ENCODE data around the gene FLCN. TPM values are rescaled to one million over a fixed set of nuclear protein-coding genes. Genes with fewer than 3 reads are reported as not detected.
"Not testable (repeated sequence)": the region's sequence is repeated elsewhere in the genome, so short reads cannot be mapped to it uniquely, and the experiment has no call there.

FLCN gene
- polyA plus RNA-seq, 1 donor (not counting 4 experiments of a cell fraction or from before 2014, with no cell fraction given) = 12.5 TPM

GRCh38 chr17:17198281-17198680, 38.7 kb downstream of the FLCN start:
- dilution Hi-C loops (cut with MboI; ENCODE audit: extremely low pct_ligation_motif_present, low sequenced_read_pairs) = no loop called here
- no peak for FAIRE-seq
- TF ChIP-seq CTCF (optimal IDR thresholded peaks at IDR 0.05 in 1 of 3, IDR thresholded peaks at IDR 0.05 in 1 of 3, conservative IDR thresholded peaks at IDR 0.05 in 1 of 3; ENCODE audit: extremely low read depth in 1 of 3, insufficient read depth in 2 of 3, low read length in 3 of 3) (no peak), EZH2 (IDR thresholded peaks at IDR 0.05; ENCODE audit: low read length) (no peak)

GRCh38 chr17:17196776-17197175, 40.2 kb downstream of the FLCN start:
- Histone ChIP-seq H3K4me3 (ENCODE audit: control insufficient read depth in 2 of 3, extremely low read depth in 1 of 3, insufficient read depth in 2 of 3, low read depth in 1 of 3, low read length in 3 of 3) (no peak overlapping the region), H3K9ac (ENCODE audit: control insufficient read depth, extremely low read depth, insufficient read depth, low read length) (no peak overlapping the region), H3K4me2 (ENCODE audit: control insufficient read depth, extremely low read depth, insufficient read depth, low read depth, low read length) (no peak overlapping the region), H3K36me3 (ENCODE audit: control insufficient read depth in 2 of 2, extremely low read depth in 1 of 2, insufficient read depth in 2 of 2, low read length in 2 of 2) (no peaks in the 10 kb centered on the region), H3K27ac (ENCODE audit: control insufficient read depth, insufficient read depth, low read length) (no peak overlapping the region), H3K9me1 (ENCODE audit: control insufficient read depth, extremely low read depth, insufficient read depth, low read length) (no peaks in the 10 kb centered on the region), H2AFZ (ENCODE audit: control insufficient read depth, low read length) (no peak overlapping the region), H3K4me1 (ENCODE audit: control insufficient read depth, extremely low read depth, insufficient read depth, low read length) (peaks cover 8% of the 10 kb centered on the region), H3K9me3 (ENCODE audit: control insufficient read depth, low read depth, low read length) (no peaks in the 10 kb centered on the region), H4K20me1 (ENCODE audit: control insufficient read depth, extremely low read depth, insufficient read depth, low read length) (no peaks in the 10 kb centered on the region), H3K79me2 (ENCODE audit: control insufficient read depth, insufficient read depth, low read length) (no peaks in the 10 kb centered on the region), H3K27me3 (ENCODE audit: control insufficient read depth, extremely low read depth, insufficient read depth, low read length) (no peaks in the 10 kb centered on the region)
- no peak for FAIRE-seq
- DNase-seq (ENCODE audit: low read depth, low spot score) = no peak
- dilution Hi-C loops (cut with MboI; ENCODE audit: extremely low pct_ligation_motif_present, low sequenced_read_pairs) = no loop called here
- no peak for TF ChIP-seq EZH2 (IDR thresholded peaks at IDR 0.05; ENCODE audit: low read length)
- no peak for TF ChIP-seq CTCF (optimal IDR thresholded peaks at IDR 0.05 in 1 of 3, IDR thresholded peaks at IDR 0.05 in 1 of 3, conservative IDR thresholded peaks at IDR 0.05 in 1 of 3; ENCODE audit: extremely low read depth in 1 of 3, insufficient read depth in 2 of 3, low read length in 3 of 3)

More at GRCh38 chr17:17198281-17198680, 38.7 kb downstream of the FLCN start:
- Histone ChIP-seq H2AFZ (ENCODE audit: control insufficient read depth, low read length) (no peak overlapping the region), H3K27ac (ENCODE audit: control insufficient read depth, insufficient read depth, low read length) (no peak overlapping the region), H3K4me2 (ENCODE audit: control insufficient read depth, extremely low read depth, insufficient read depth, low read depth, low read length) (no peak overlapping the region), H3K27me3 (ENCODE audit: control insufficient read depth, extremely low read depth, insufficient read depth, low read length) (no peaks in the 10 kb centered on the region), H3K9me3 (ENCODE audit: control insufficient read depth, low read depth, low read length) (no peaks in the 10 kb centered on the region), H4K20me1 (ENCODE audit: control insufficient read depth, extremely low read depth, insufficient read depth, low read length) (no peaks in the 10 kb centered on the region), H3K4me1 (ENCODE audit: control insufficient read depth, extremely low read depth, insufficient read depth, low read length) (peaks cover 8% of the 10 kb centered on the region), H3K4me3 (ENCODE audit: control insufficient read depth in 2 of 3, extremely low read depth in 1 of 3, insufficient read depth in 2 of 3, low read depth in 1 of 3, low read length in 3 of 3) (no peak overlapping the region), H3K79me2 (ENCODE audit: control insufficient read depth, insufficient read depth, low read length) (no peaks in the 10 kb centered on the region), H3K9me1 (ENCODE audit: control insufficient read depth, extremely low read depth, insufficient read depth, low read length) (no peaks in the 10 kb centered on the region), H3K9ac (ENCODE audit: control insufficient read depth, extremely low read depth, insufficient read depth, low read length) (no peak overlapping the region), H3K36me3 (ENCODE audit: control insufficient read depth in 2 of 2, extremely low read depth in 1 of 2, insufficient read depth in 2 of 2, low read length in 2 of 2) (peaks cover 0 to 1% of the 10 kb centered on the region in 2 experiments)
- no peak for DNase-seq (ENCODE audit: low read depth, low spot score)

GRCh38 chr17:17195466-17195865, 41.5 kb downstream of the FLCN start:
- H3K9me3 ChIP-seq (ENCODE audit: control insufficient read depth, low read depth, low read length); dilution Hi-C loops (cut with MboI; ENCODE audit: extremely low pct_ligation_motif_present, low sequenced_read_pairs); FAIRE-seq; H4K20me1 ChIP-seq (ENCODE audit: control insufficient read depth, extremely low read depth, insufficient read depth, low read length); H3K4me1 ChIP-seq (ENCODE audit: control insufficient read depth, extremely low read depth, insufficient read depth, low read length); H3K79me2 ChIP-seq (ENCODE audit: control insufficient read depth, insufficient read depth, low read length); H3K9me1 ChIP-seq (ENCODE audit: control insufficient read depth, extremely low read depth, insufficient read depth, low read length); H3K36me3 ChIP-seq (ENCODE audit: control insufficient read depth in 2 of 2, extremely low read depth in 1 of 2, insufficient read depth in 2 of 2, low read length in 2 of 2); H3K4me3 ChIP-seq (ENCODE audit: control insufficient read depth in 2 of 3, extremely low read depth in 1 of 3, insufficient read depth in 2 of 3, low read depth in 1 of 3, low read length in 3 of 3); H3K27me3 ChIP-seq (ENCODE audit: control insufficient read depth, extremely low read depth, insufficient read depth, low read length); H3K27ac ChIP-seq (ENCODE audit: control insufficient read depth, insufficient read depth, low read length); H3K9ac ChIP-seq (ENCODE audit: control insufficient read depth, extremely low read depth, insufficient read depth, low read length); H3K4me2 ChIP-seq (ENCODE audit: control insufficient read depth, extremely low read depth, insufficient read depth, low read depth, low read length); H2AFZ ChIP-seq (ENCODE audit: control insufficient read depth, low read length); DNase-seq (ENCODE audit: low read depth, low spot score): not testable (repeated sequence)

Measured in keratinocyte (primary cell).